Memory B cell (primary cell): ENCODE data around the gene TRERF1.

Experiments used
- ATAC-seq: fragments of 150-1000 bp; cut with Tn5 transposase; 2 replicates; pipeline ENCODE4 v1.10.0; 2021; ENCODE audit warnings: low read depth, mild to moderate bottlenecking, moderate library complexity
- DNase-seq, 2 donors: peaks; one replicate each; pipeline ENCODE4 v3.0.0; 2022; ENCODE audit warnings: low spot score in 2 of 2
- H3K27ac Mint-ChIP-seq: one replicate; pipeline ENCODE4 v1.8.0; 2022; ENCODE audit warnings: mild to moderate bottlenecking, moderate library complexity, mixed read lengths
- H3K27me3 Mint-ChIP-seq: one replicate; pipeline ENCODE4 v1.8.0; 2022; ENCODE audit warnings: mixed read lengths
- H3K36me3 Mint-ChIP-seq: one replicate; pipeline ENCODE4 v1.8.0; 2022; ENCODE audit warnings: mild to moderate bottlenecking, mixed read lengths
- H3K4me1 Mint-ChIP-seq: one replicate; pipeline ENCODE4 v1.8.0; 2022; ENCODE audit warnings: mixed read lengths
- H3K4me3 Mint-ChIP-seq: one replicate; pipeline ENCODE4 v1.8.0; 2022; ENCODE audit warnings: mild to moderate bottlenecking, moderate library complexity, mixed read lengths
- H3K9me3 Mint-ChIP-seq: one replicate; pipeline ENCODE4 v1.8.0; 2022; ENCODE audit warnings: mixed read lengths

TRERF1 gene

DNA sequence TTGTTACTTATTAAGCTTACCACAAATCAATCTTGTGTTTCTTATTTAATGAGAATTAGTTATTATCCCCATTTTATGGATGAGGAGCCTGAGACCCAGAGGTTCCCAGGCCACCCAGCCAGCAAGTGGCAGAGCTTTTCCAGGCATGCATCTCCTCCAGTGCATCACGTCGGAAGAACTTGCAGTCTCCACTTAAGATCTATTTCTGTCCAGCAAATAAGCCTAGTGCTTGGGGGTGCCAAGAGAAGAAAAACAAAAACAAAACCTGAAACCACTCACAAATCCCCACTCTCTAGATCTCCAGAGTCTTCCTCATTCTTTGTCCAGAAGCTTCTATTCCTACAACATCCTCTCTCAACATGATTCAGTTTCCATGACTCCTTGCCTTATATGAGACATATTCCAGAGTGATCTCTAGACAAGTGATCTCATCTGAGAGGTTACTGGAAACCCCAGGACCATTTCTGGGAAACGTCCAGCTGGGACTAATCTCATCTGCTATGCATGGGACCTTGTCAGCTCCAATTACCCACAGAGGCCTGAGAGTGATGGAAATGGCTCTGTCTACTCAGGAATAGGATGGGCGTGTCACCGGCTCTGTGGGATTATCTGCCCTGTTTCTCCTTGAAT is 261.1 kb downstream of the TRERF1 start:
- no peaks in the 10 kb centered on the region for H3K4me1 Mint-ChIP-seq
- H3K27ac Mint-ChIP-seq, result no peak overlapping the region
- ATAC-seq (no peak), DNase-seq (no peak)
- no peaks in the 10 kb centered on the region for H3K27me3 Mint-ChIP-seq
- H3K4me3 Mint-ChIP-seq, result no peak overlapping the region
- no peaks in the 10 kb centered on the region for H3K9me3 Mint-ChIP-seq
- H3K36me3 Mint-ChIP-seq, result peaks cover 10% of the 10 kb centered on the region

GRCh38 chr6:42188406-42188805 is 263.3 kb downstream of the TRERF1 start:
- H3K27me3 Mint-ChIP-seq, result peaks cover 1% of the 10 kb centered on the region
- ATAC-seq, result no peak
- no peak overlapping the region for H3K27ac Mint-ChIP-seq
- H3K36me3 Mint-ChIP-seq, result peaks cover 8% of the 10 kb centered on the region
- H3K4me1 Mint-ChIP-seq, result no peaks in the 10 kb centered on the region
- no peak overlapping the region for H3K4me3 Mint-ChIP-seq
- DNase-seq, result no peak
- no peaks in the 10 kb centered on the region for H3K9me3 Mint-ChIP-seq

DNA sequence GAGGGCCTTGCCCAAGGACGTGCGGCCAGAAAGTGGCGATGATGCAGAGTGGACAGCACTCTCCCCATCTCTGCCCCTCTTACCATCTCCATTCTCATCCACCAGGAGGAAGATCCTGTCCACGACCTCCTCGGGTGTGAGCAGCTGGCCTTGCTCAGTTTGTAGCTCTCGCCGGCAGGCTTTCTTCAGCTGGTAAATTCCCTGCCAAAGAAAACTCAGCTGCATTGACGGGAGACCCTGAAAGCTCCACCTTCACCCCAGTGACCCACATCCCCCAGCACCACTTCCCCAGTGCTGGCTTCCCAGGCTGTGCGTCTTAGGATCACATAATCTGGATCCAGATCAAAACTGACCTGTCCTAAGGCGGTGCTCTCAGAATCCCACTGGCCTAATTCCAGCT is 266.1 kb downstream of the TRERF1 start:
- H3K27ac Mint-ChIP-seq, result no peak overlapping the region
- peaks cover 3% of the 10 kb centered on the region for H3K27me3 Mint-ChIP-seq
- H3K36me3 Mint-ChIP-seq, result peaks cover 5% of the 10 kb centered on the region
- H3K4me1 Mint-ChIP-seq, result no peaks in the 10 kb centered on the region
- no peak for DNase-seq
- H3K9me3 Mint-ChIP-seq, result no peaks in the 10 kb centered on the region
- no peak for ATAC-seq
- H3K4me3 Mint-ChIP-seq, result no peak overlapping the region

- Mint-ChIP-seq H3K4me3 (no peak overlapping the region), H3K27ac (no peak overlapping the region), H3K9me3 (no peaks in the 10 kb centered on the region), H3K36me3 (peaks cover 4% of the 10 kb centered on the region), H3K27me3 (peaks cover 7% of the 10 kb centered on the region), H3K4me1 (no peaks in the 10 kb centered on the region)
- DNase-seq (no peak), ATAC-seq (no peak)
Observed at GRCh38 chr6:42184475-42184874, 267.3 kb downstream of the TRERF1 start.

DNA sequence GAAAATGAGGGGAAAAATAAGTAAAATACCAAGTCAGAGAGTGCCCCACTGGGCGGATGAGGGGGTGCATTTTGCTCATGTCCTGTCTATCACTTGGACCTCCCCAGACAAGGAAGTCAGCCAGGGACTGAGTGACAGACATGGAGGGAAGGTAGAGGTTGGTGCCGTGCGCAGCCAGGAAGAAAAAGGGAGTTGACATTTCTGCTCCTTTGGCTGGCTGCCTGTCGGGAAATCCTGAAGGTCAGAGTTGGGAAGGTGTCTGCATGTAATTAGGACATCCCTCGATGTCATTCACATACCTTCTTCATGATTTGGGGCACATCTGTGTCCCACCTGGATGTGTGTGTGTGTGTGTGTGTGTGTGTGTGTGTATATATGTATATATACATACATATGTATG is 269.6 kb downstream of the TRERF1 start:
- ATAC-seq, result no peak
- H3K27me3 Mint-ChIP-seq, result peaks cover 10% of the 10 kb centered on the region
- H3K9me3 Mint-ChIP-seq, result no peaks in the 10 kb centered on the region
- H3K4me3 Mint-ChIP-seq, result no peak overlapping the region
- H3K4me1 Mint-ChIP-seq, result no peaks in the 10 kb centered on the region
- peaks cover 4% of the 10 kb centered on the region for H3K36me3 Mint-ChIP-seq
- no peak overlapping the region for H3K27ac Mint-ChIP-seq
- no peak for DNase-seq

DNA sequence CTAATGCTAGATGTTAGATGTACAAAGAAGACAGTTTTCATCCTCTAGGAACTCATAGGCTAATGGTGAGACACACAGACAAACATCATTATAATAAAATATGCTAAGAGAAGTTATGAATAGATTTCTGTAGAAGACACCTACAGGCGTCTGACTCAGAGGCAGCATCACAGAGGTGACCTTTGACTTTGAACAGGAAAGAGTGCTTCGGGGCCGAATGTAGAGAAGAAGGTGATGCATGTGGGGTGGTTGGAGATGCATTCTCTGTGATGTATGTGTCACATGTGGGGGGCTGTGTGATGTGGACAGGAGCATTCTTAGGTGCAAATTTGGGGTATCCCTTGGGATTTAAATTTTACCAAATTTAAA is 271.8 kb downstream of the TRERF1 start:
- no peaks in the 10 kb centered on the region for H3K9me3 Mint-ChIP-seq
- DNase-seq, result no peak
- no peak overlapping the region for H3K4me3 Mint-ChIP-seq
- no peak for ATAC-seq
- no peaks in the 10 kb centered on the region for H3K4me1 Mint-ChIP-seq
- no peaks in the 10 kb centered on the region for H3K36me3 Mint-ChIP-seq
- peaks cover 10% of the 10 kb centered on the region for H3K27me3 Mint-ChIP-seq
- H3K27ac Mint-ChIP-seq, result no peak overlapping the region

DNA sequence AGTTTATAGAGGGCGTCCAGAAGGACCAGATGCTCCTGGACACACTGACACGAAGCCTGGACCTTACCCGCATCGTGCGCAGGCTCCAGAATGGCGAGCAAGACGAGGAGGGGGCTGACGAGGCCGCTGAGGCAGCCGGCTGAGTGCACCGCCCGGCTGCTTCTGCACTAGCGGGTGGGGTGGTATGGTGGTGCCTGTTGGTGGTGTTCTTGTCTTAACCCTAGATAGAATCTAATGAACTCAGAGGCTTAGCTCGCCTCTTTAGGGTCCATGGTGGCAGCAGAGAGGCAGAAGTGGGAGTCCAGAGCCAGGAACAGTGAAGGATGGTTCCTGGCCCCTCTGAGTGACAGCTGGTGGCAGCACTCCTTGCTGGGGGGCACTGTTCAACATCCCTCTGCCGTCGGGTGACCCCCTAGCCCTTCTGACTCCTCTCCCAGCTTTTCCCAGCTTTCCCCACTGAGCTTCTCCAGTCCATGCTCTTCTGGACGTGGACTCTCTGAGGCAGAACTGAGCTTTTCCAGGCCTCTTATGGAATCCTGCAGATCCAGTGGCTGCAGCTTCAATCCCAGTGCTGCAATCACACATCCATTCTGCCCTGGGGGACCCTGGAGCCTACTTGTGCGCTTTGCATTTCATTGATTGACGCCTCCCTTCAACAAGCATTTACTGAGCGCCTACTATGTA is 272.3 kb downstream of the TRERF1 start:
- Mint-ChIP-seq H3K9me3 (no peaks in the 10 kb centered on the region), H3K4me1 (no peaks in the 10 kb centered on the region), H3K27me3 (peaks cover 10% of the 10 kb centered on the region), H3K36me3 (no peaks in the 10 kb centered on the region), H3K4me3 (no peak overlapping the region), H3K27ac (no peak overlapping the region)
- DNase-seq, result no peak
- no peak for ATAC-seq

GRCh38 chr6:42177514-42178364 is 274.0 kb downstream of the TRERF1 start:
- Mint-ChIP-seq H3K9me3 (no peaks in the 10 kb centered on the region), H3K27ac (no peak overlapping the region), H3K36me3 (no peaks in the 10 kb centered on the region), H3K27me3 (peaks cover 12% of the 10 kb centered on the region), H3K4me3 (peak overlapping the region; percentile 21), H3K4me1 (no peaks in the 10 kb centered on the region)
- ATAC-seq, result peak; percentile 32
- DNase-seq, result no peak

GRCh38 chr6:42176981-42177380 is 274.7 kb downstream of the TRERF1 start:
- ATAC-seq, result no peak
- Mint-ChIP-seq H3K27ac (no peak overlapping the region), H3K9me3 (no peaks in the 10 kb centered on the region), H3K27me3 (peaks cover 11% of the 10 kb centered on the region), H3K4me1 (no peaks in the 10 kb centered on the region), H3K36me3 (no peaks in the 10 kb centered on the region), H3K4me3 (no peak overlapping the region)
- no peak for DNase-seq

GRCh38 chr6:42175860-42176259 is 275.9 kb downstream of the TRERF1 start:
- no peak overlapping the region for H3K4me3 Mint-ChIP-seq
- DNase-seq, result no peak
- no peaks in the 10 kb centered on the region for H3K9me3 Mint-ChIP-seq
- no peaks in the 10 kb centered on the region for H3K4me1 Mint-ChIP-seq
- peaks cover 11% of the 10 kb centered on the region for H3K27me3 Mint-ChIP-seq
- H3K27ac Mint-ChIP-seq, result no peak overlapping the region
- H3K36me3 Mint-ChIP-seq, result no peaks in the 10 kb centered on the region
- ATAC-seq, result no peak
